GM18909 (cell line): ENCODE measurements around the gene SH3PXD2B.

ENCODE experiments used
- ATAC-seq: cut with Tn5 transposase; IDR thresholded peaks from one replicate; pipeline ENCODE4 v1.9.1; 2021; ENCODE audit warnings: mild to moderate bottlenecking; ENCODE audit not compliant: unreplicated experiment, poor library complexity

Gene SH3PXD2B

GRCh38 chr5:172438319-172438668 is 16.0 kb downstream of the SH3PXD2B start:
- no peak for ATAC-seq

DNA sequence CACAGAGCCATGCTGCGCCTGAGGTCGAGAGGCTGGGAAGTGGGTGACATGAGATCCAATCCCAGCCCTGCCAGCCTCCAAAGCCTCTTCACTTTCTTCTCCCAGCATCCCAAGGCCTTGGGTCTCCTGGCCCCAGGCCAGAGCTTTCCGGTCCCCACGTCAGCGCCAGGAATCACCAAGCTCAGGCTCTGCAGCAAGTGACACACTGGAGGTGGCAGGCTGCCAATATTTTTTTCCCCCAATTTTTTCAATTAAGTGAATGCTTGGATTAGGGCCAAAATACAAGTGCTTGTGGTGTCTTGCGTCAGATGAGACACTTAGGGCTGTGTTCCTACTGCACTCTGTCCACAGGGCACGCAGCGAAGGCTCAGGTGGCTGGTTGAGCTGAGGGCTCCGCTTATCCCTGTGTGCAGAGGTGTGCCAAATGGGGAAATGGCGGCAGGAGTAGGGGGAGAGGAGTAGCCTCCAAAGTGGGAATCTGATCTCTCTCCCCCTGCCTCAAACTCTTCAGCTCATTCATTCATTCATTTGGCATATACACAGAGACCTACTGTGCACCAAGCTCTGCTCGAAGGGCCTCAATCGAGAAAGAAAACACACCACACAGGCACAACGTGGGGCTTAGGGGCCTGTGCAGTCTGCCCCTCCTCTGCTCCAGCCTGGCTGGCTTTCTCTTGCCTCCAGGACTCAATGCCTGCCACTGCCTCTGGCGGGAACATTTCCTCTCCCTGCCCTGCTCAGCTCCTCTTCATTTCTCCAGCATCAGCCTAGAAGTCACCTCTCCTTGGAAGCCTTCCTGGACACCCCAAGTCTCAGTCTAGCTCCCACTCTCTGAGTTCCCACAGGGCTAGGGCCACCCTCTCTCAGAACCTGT is 16.6 kb downstream of the SH3PXD2B start:
- no peak for ATAC-seq

DNA sequence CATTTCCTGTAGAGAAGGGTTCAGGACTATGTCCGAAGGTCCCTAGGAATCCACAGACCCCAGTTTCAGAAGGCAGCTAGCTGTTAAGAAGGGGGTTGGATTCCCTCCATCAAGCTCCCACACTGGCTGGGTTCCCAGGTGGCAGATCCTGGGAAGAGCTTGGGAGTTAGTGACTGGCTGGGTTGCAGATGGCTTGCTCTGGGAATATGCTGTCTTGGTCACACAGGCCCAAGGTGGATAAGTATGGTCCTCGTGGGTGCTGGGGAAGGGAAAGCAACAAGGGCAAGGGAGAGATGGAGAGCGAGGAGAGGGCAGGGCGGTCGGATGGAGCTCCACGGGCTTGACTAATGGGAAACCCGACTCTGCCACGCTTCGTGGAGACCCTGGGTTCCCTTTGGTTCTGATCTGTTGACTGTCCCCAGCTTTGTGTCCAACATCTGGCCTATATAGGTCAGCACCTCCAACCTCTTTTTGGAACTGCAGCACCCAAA is 17.4 kb downstream of the SH3PXD2B start:
- no peak for ATAC-seq

- no peak for ATAC-seq
Observed at GRCh38 chr5:172436078-172436878, 18.0 kb downstream of the SH3PXD2B start.

GRCh38 chr5:172435362-172436077 is 18.8 kb downstream of the SH3PXD2B start:
- ATAC-seq = no peak

- ATAC-seq = no peak
Observed at GRCh38 chr5:172434251-172434650, 20.1 kb downstream of the SH3PXD2B start.

GRCh38 chr5:172433513-172433912 is 20.8 kb downstream of the SH3PXD2B start:
- ATAC-seq = no peak

DNA sequence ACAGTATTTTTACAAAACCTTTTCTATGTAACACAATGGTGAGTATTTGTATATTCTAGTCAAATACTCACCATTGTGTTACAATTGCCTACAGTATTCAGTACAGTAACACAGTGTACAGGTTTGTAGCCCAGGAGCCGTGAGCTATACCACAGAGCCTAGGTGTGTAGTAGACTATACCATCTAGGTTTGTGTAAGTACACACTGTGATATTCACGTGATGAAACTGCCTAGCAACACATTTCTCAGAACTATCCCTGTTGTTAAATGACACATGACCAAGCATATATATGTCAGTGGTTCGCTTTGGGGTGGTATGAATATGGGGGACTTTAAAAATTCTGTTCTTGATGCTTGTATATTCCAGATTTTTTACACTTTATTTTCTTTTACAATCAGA is 21.3 kb downstream of the SH3PXD2B start:
- ATAC-seq = no peak

GRCh38 chr5:172430354-172430753 is 24.0 kb downstream of the SH3PXD2B start:
- ATAC-seq = no peak

- ATAC-seq = no peak
Observed at GRCh38 chr5:172429201-172429940, 25.0 kb downstream of the SH3PXD2B start.

DNA sequence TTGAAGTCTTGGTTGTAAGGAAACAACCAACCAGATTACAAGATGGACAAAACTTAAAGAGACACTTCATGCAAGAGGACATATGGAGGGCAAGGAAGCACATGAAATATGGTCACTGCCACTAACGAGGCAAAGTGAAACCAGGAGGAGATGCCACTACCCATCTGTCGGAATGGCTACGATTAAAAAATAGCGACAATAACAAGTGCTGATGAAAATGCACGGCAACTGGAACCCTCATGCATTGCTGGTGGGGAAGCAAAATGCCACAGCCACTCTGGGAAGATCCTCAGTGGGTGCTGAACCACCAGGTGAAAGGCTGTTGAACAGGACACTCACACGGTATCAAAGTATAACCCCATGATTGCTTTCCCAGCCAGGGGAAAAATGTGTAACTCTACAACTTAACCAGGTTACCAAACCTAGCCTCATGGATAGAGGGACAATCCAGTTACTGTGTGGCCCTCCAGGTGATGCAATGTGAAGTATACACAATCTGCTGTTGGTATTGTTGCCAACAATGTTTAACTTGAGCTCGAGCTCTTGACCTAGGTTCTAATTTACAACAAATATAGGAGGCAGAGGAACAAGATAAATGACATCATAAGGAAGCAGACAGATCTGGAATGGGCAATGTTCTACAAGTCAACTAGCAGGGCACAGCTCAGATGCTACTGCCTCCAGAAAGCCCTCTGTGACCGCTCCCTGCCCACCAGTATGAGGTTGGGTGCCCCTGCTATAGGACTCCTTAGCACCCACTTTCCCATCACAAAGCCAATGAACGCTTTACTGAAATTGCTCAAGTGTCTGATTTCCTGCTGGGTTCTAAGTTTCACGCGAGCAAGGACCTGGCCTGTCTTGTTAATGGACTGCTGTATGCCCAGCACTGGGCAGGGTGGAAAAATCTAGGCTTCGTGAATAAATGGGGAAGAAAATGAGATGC is 25.8 kb downstream of the SH3PXD2B start:
- no peak for ATAC-seq

DNA sequence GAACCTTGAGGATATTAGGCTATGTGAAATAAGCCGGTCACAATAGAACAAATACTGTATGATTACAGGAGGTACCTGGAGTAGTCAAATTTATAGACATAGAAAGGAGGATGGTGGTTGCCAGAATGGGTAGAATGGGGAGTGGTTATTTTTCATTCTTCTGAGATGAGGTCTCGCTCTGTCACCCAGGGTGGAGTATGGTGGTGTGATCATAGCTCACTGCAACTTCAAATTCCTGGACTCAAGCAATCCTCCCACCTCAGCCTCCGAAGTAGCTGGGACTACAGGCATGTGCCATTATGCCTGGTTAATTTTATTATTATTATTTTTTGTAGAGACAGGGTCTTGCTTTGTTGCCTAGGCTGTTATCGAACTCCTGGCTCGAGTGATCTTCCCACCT is 27.1 kb downstream of the SH3PXD2B start:
- ATAC-seq = no peak

DNA sequence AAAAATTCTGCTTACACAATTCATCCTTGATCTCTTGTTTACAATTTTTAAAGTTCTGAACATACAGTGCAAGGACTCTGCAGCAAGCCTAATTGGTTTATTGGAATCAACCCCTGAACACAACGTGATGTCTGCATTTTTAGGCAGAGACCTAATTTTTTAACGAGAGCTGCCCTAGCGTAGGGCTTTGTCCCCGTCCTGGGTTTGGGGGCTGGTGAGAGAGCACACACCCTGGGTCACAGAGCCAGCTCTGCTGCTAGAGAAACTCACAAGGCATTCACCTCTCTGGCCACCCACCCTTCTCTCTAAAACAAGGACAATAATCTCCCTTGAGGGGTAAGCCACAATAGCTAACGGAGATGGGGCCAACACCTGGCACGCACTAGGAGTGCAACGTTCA is 28.2 kb downstream of the SH3PXD2B start:
- ATAC-seq = no peak

DNA sequence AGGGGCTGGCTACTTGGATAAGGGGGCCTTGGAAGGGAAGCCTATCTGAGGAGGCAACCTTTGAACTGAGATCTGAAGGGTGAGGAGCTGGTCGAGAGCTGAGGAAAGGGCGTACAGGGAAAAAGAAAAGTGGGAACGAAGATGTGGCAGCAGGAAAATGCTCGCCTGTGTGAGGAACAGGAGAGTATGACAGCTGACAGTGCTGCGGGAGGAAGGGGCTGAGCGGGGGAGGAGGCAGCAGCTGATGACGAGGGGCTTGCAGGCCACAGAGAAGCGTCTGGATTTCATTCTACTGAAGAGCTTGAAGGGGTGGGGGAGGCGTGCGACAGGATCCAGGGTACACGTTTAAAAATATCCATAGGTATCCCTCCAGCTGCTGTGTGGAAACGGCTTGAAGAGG is 28.9 kb downstream of the SH3PXD2B start:
- ATAC-seq = no peak

GRCh38 chr5:172424808-172425207 is 29.5 kb downstream of the SH3PXD2B start:
- ATAC-seq = no peak

DNA sequence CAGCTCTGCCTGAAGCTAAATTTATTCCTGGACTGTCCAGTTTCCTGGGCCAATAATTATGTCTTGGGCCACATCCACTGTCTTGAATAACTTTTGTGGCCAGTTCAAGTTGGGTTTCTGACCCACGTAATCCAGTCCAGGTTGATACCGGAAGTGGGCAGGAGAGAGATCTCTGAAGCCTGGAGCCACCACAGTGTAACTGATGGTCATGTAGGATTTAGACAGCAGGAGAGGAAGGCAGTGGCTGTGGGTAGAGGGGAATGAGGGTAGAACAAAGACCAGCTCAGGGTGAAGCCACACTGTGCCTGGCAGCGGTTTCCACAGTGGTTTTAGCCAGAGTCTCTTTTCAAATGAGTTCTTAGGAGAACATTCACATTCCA is 30.2 kb downstream of the SH3PXD2B start:
- no peak for ATAC-seq

- ATAC-seq = no peak
Observed at GRCh38 chr5:172423379-172424110, 30.8 kb downstream of the SH3PXD2B start.

GRCh38 chr5:172422255-172422654 is 32.1 kb downstream of the SH3PXD2B start:
- no peak for ATAC-seq
